GM18517 (cell line): Measurements from ENCODE around the gene SASH1.

Source experiments
- ATAC-seq: cut with Tn5 transposase; IDR thresholded peaks from one replicate; pipeline ENCODE4 v1.9.1; 2021; ENCODE audit warnings: mild to moderate bottlenecking, moderate library complexity; ENCODE audit not compliant: unreplicated experiment

SASH1 gene

GRCh38 chr6:148538261-148539190 is 195.9 kb downstream of the SASH1 start:
- no peak for ATAC-seq

- ATAC-seq = no peak
Measured at GRCh38 chr6:148543540-148543939, 200.9 kb downstream of the SASH1 start.

GRCh38 chr6:148544421-148544820 is 201.8 kb downstream of the SASH1 start:
- no peak for ATAC-seq

- ATAC-seq = no peak
Measured at GRCh38 chr6:148545901-148546300, 203.3 kb downstream of the SASH1 start.

GRCh38 chr6:148547110-148547509 is 204.5 kb downstream of the SASH1 start:
- ATAC-seq = no peak

GRCh38 chr6:148548065-148548748 is 205.6 kb downstream of the SASH1 start:
- ATAC-seq = no peak

GRCh38 chr6:148548749-148549140 is 206.1 kb downstream of the SASH1 start:
- no peak for ATAC-seq

- ATAC-seq = no peak
Measured at GRCh38 chr6:148550569-148550968, 207.9 kb downstream of the SASH1 start.

- no peak for ATAC-seq
Measured at GRCh38 chr6:148551226-148551625, 208.6 kb downstream of the SASH1 start.

GRCh38 chr6:148556410-148556809 is 213.8 kb downstream of the SASH1 start:
- no peak for ATAC-seq

GRCh38 chr6:148557796-148558321 is 215.2 kb downstream of the SASH1 start:
- ATAC-seq = no peak

- peak; percentile 62 for ATAC-seq
Measured at GRCh38 chr6:148559848-148560433, 217.3 kb downstream of the SASH1 start.

GRCh38 chr6:148561629-148562028 is 219.0 kb downstream of the SASH1 start:
- no peak for ATAC-seq

- ATAC-seq = no peak
Measured at GRCh38 chr6:148563066-148563465, 220.4 kb downstream of the SASH1 start.

GRCh38 chr6:148564494-148565035 is 221.9 kb downstream of the SASH1 start:
- ATAC-seq = no peak

- ATAC-seq = no peak
Measured at GRCh38 chr6:148565321-148565926, 222.8 kb downstream of the SASH1 start.

GRCh38 chr6:148565930-148566663 is 223.5 kb downstream of the SASH1 start:
- no peak for ATAC-seq

- ATAC-seq = no peak
Measured at GRCh38 chr6:148566664-148567350, 224.2 kb downstream of the SASH1 start.

- no peak for ATAC-seq
Measured at GRCh38 chr6:148570456-148570855, 227.8 kb downstream of the SASH1 start.
